A375 (cell line): ENCODE results near the gene LRRC37A2. TPM values are rescaled to one million over a fixed set of nuclear protein-coding genes. Genes with fewer than 3 reads are reported as not detected.

Source experiments
- small RNA-seq: library from RNA; depleted of rRNA; stranded (forward); fragments of <200 nt; gene quantifications from one replicate; pipeline ENCODE3, GENCODE V24; 2014
- total RNA-seq: library from RNA; depleted of rRNA; stranded (reverse); fragments of >200 nt; shearing (Covaris generic); gene quantifications from 2 replicates; pipeline ENCODE4 v1.2.3, GENCODE V29; 2014; rRNA removed

LRRC37A2 gene
- 4.1 and 4.2 TPM in 2 replicates for total RNA-seq

GRCh38 chr17:46512168-46512567, at the start of gene LRRC37A2:
Gene LRRC37A2 (plus strand): TSS chr17:46512468. CDS start chr17:46512713, 245 bp downstream.

GRCh38 chr17:46579083-46580075, 67.1 kb downstream of the LRRC37A2 start, which contains the start of gene ARL17A:
Gene ARL17A (minus strand): TSS chr17:46579691. CDS start chr17:46576322, 3,369 bp downstream.

GRCh38 chr17:46590157-46591146, 78.2 kb downstream of the LRRC37A2 start, which contains the start of gene NSF:
Gene NSF (plus strand): TSS chr17:46590669. CDS start chr17:46590776, 107 bp downstream.

Small RNA genes lying within 50 kb of the gene (small RNA-seq; reads per million reads assigned to genes)
- not detected for gene RN7SL199P

Other genes starting within 250 kb of the LRRC37A2 start
- 1.0 and 1.1 TPM in 2 replicates for gene LRRC37A, start 217.3 kb upstream of the LRRC37A2 start, total RNA-seq
- 1.6 and 9.9 TPM in 2 replicates for gene ARL17B, start 150.7 kb upstream of the LRRC37A2 start, total RNA-seq
- 3.8 and 6.5 TPM in 2 replicates for gene ARL17A, start 67.2 kb downstream of the LRRC37A2 start, total RNA-seq
- 21.1 and 24.9 TPM in 2 replicates for gene NSF, start 78.2 kb downstream of the LRRC37A2 start, total RNA-seq